GM12878 (cell line): ENCODE data around the gene LINGO1. TPM values are rescaled to one million over a fixed set of nuclear protein-coding genes. Genes with fewer than 3 reads are reported as not detected.

Experiments used
- ATAC-seq: fragments of 200-7000 bp; cut with Tn5 transposase; 3 replicates; pipeline ENCODE4 v1.9.1; 2020; ENCODE audit warnings: mild to moderate bottlenecking, moderate library complexity
- BruUV-seq: library from RNA; stranded (reverse); fragments of 400-500 nt; replicated peaks from 2 replicates; lab custom pipeline; 2021; lab: Mats Ljungman, UMichigan
- CTCF ChIA-PET: fragments of 300-600 bp; sonication (Branson Sonifier 250); formaldehyde crosslinking; extraction: SDS; loops from one replicate; lab custom pipeline; 2021; ENCODE audit warnings: inconsistent platforms; lab: Yijun Ruan, JAX
- POLR2A ChIA-PET: fragments of 350-600 bp; formaldehyde crosslinking; extraction: SDS; loops from one replicate; lab custom pipeline; 2021; ENCODE audit warnings: inconsistent platforms; lab: Charles Lee
- RAD21 ChIA-PET: fragments of 300-600 bp; sonication (Branson Sonifier 250); formaldehyde crosslinking; loops from one replicate; lab custom pipeline; 2023; ENCODE audit warnings: antibody characterized with exemption; ENCODE audit not compliant: unreplicated experiment; lab: Charles Lee
- SMC1A ChIA-PET: fragments of 300-600 bp; sonication (Branson Sonifier 250); formaldehyde crosslinking; loops from one replicate; lab custom pipeline; 2023; ENCODE audit not compliant: unreplicated experiment, uncharacterized antibody; lab: Charles Lee
- DNase-seq: peaks from one replicate; pipeline ENCODE4 v3.0.0-alpha.2; 2011; ENCODE audit warnings: low read depth, low spot score
- FAIRE-seq: peaks from 3 replicates; lab custom pipeline; 2011; peaks lifted over from hg19 to GRCh38; lab: Jason Lieb, UNC
- H2AFZ ChIP-seq: 2 replicates; pipeline ENCODE4 v1.6.0; 2011; ENCODE audit warnings: low read depth, low read length, control low read depth; ENCODE audit not compliant: control insufficient read depth
- H3K27ac ChIP-seq: 2 replicates; pipeline ENCODE4 v1.5.1; 2011; ENCODE audit warnings: control low read depth; ENCODE audit not compliant: control insufficient read depth, insufficient read depth
- H3K27me3 ChIP-seq, 2 experiments: replicated peaks in 1 of 2; 2 replicates each; pipeline versions ENCODE4 v1.6.0 to v1.6.1; 2011; ENCODE audit warnings: low read length in 1 of 2; ENCODE audit not compliant: control insufficient read depth in 2 of 2, insufficient read depth in 2 of 2
- H3K36me3 ChIP-seq, 2 experiments: 2 replicates each; pipeline ENCODE4 v1.5.1; 2011; ENCODE audit warnings: low read length in 1 of 2; ENCODE audit not compliant: control insufficient read depth in 2 of 2, insufficient read depth in 2 of 2
- H3K4me1 ChIP-seq: 2 replicates; pipeline ENCODE4 v1.6.1; 2011; ENCODE audit warnings: mild to moderate bottlenecking, low read length, moderate library complexity, mixed read lengths; ENCODE audit not compliant: control insufficient read depth, insufficient read depth
- H3K4me2 ChIP-seq: 2 replicates; pipeline ENCODE4 v1.6.0; 2011; ENCODE audit warnings: control low read depth; ENCODE audit not compliant: control insufficient read depth, insufficient read depth
- H3K4me3 ChIP-seq: fragments of 200-600 bp; sonication (generic); 2 replicates; pipeline ENCODE4 v1.5.1; 2016
- H3K79me2 ChIP-seq: 2 replicates; pipeline ENCODE4 v1.6.0; 2011; ENCODE audit warnings: low read length; ENCODE audit not compliant: control insufficient read depth, insufficient read depth
- H3K9ac ChIP-seq: 2 replicates; pipeline ENCODE4 v1.8.0; 2011; ENCODE audit warnings: low read length, control low read depth, mixed read lengths; ENCODE audit not compliant: control insufficient read depth, insufficient read depth
- H3K9me3 ChIP-seq: replicated peaks from 3 replicates; pipeline ENCODE4 v1.5.1; 2011; ENCODE audit warnings: mild to moderate bottlenecking, low read length; ENCODE audit not compliant: control insufficient read depth, insufficient read depth
- H4K20me1 ChIP-seq: 2 replicates; pipeline ENCODE4 v1.6.0; 2011; ENCODE audit not compliant: control insufficient read depth, insufficient read depth
- BCL11A ChIP-seq: IDR thresholded peaks from 2 replicates; pipeline ENCODE4 v1.6.1; 2011; ENCODE audit warnings: low read depth, low read length
- BCL3 ChIP-seq: IDR thresholded peaks from 2 replicates; pipeline ENCODE4 v1.6.1; 2011; ENCODE audit warnings: borderline replicate concordance, low read depth, mild to moderate bottlenecking, moderate library complexity, low read length; ENCODE audit not compliant: insufficient read depth, poor library complexity, severe bottlenecking
- CHD2 ChIP-seq: IDR thresholded peaks from 2 replicates; pipeline ENCODE4 v1.6.1; 2011; ENCODE audit warnings: low read depth, low read length, improper control_type of control experiment, borderline replicate concordance
- HDAC6 ChIP-seq: fragments of 200-600 bp; sonication (generic); IDR thresholded peaks from one replicate; pipeline ENCODE4 v1.8.0; 2017; ENCODE audit warnings: antibody characterized with exemption; ENCODE audit not compliant: unreplicated experiment
- NFIC ChIP-seq: IDR thresholded peaks from 2 replicates; pipeline ENCODE4 v1.6.1; 2012; ENCODE audit warnings: low read depth, mild to moderate bottlenecking, inconsistent platforms, low read length, moderate library complexity
- NFXL1 ChIP-seq: fragments of 450-650 bp; IDR thresholded peaks from 2 replicates; pipeline ENCODE4 v1.6.1; 2017; ENCODE audit warnings: antibody characterized with exemption, mild to moderate bottlenecking, borderline replicate concordance
- POU2F2 ChIP-seq: IDR thresholded peaks from 3 replicates; pipeline ENCODE4 v1.6.1; 2011; ENCODE audit warnings: low read depth, mild to moderate bottlenecking, low read length, borderline replicate concordance
- STAT1 ChIP-seq: fragments of 450-650 bp; conservative IDR thresholded peaks from 2 replicates; pipeline ENCODE4 v1.6.1; 2014; ENCODE audit warnings: antibody characterized with exemption, mild to moderate bottlenecking
- WGBS: methylation state at CpG from one replicate; pipeline ENCODE4 v1.1.6; 2016; ENCODE audit warnings: low lambda C conversion rate; ENCODE audit not compliant: insufficient replicate concordance, insufficient coverage; ENCODE audit errors: missing lambda C conversion rate; 5-methylcytosine and 5-hydroxymethylcytosine counted together
- in situ Hi-C: fragments of 300-500 bp; cut with MboI; formaldehyde crosslinking; loops from 9 replicates; pipeline ENCODE4 v1.14.3; 2018; ENCODE audit warnings: mixed read lengths
- intact Hi-C: fragments of 100-400 bp; cut with micrococcal nuclease; formaldehyde crosslinking; loops from one replicate; pipeline ENCODE4 v1.14.2; 2022; ENCODE audit not compliant: unreplicated experiment
- polyA plus RNA-seq, 11 experiments: library from polyadenylated mRNA; depleted of rRNA in 4 of 11; unstranded in 6 of 11; stranded (reverse) in 5 of 11; fragments of >200 nt; fragmentation: Nextera tagmentation in 4 of 11; fragmentation: Illumina TruSeq in 1 of 11; extraction: Ambion mirVana in 4 of 11; extraction: Trizol in 1 of 11; gene quantifications; 1 replicate in 1 of 11; 2 replicates in 10 of 11; pipeline versions ENCODE4 v1.2.1 to v1.2.3, GENCODE V29; 2011 to 2016; ENCODE audit warnings: inconsistent platforms in 2 of 11, missing spikeins in 2 of 11, low read depth in 1 of 11
- total RNA-seq, 4 experiments: library from RNA; depleted of rRNA in 3 of 4; stranded (reverse); fragments of >200 nt in 3 of 4; fragmentation: Illumina TruSeq in 1 of 4; extraction: Trizol in 1 of 4; gene quantifications; 2 replicates each; pipeline versions ENCODE4 v1.2.1 to v1.2.3, GENCODE V29; 2013 to 2021

LINGO1 gene
- total and polyA plus RNA-seq, 10 of the 15 experiments (the other 5 are each of a cell fraction or from before 2014, with no cell fraction given), result 0.04 to 3.9 (median 0.17) TPM; not detected in 6

GRCh38 chr15:77591968-77592613 lies 40.6 kb downstream of the LINGO1 start (continued):
- TF ChIP-seq BCL11A, result no peak
- no peak for TF ChIP-seq CHD2
- no peak for TF ChIP-seq NFIC
- no peak for TF ChIP-seq STAT1
- no peak for TF ChIP-seq POU2F2

GRCh38 chr15:77589839-77590238 lies 42.9 kb downstream of the LINGO1 start:
- no TSS peak for BruUV-seq
- Histone ChIP-seq H3K4me2 (no peak overlapping the region), H3K27me3 (peaks cover 2 to 7% of the 10 kb centered on the region in 2 experiments; a peak in 2 of 4 replicates), H3K4me1 (no peaks in the 10 kb centered on the region), H3K9me3 (no peaks in the 10 kb centered on the region), H3K36me3 (no peaks in the 10 kb centered on the region), H3K4me3 (no peak overlapping the region), H2AFZ (no peak overlapping the region), H4K20me1 (no peaks in the 10 kb centered on the region), H3K9ac (no peak overlapping the region), H3K79me2 (no peaks in the 10 kb centered on the region), H3K27ac (no peak overlapping the region)
- POLR2A ChIA-PET, result no interaction called here
- RAD21 ChIA-PET, result no interaction called here
- TF ChIP-seq NFXL1 (no peak), BCL3 (no peak), HDAC6 (no peak)
- FAIRE-seq (no peak), DNase-seq (no peak), ATAC-seq (no peak)
- CTCF ChIA-PET, result no interaction called here
- intact Hi-C loops (no loop called here), in situ Hi-C loops (no loop called here)
- SMC1A ChIA-PET, result interaction anchor here (1.5 kb wide), 1 partner anchor 12 kb away, joined by 3 read pairs; no protein-coding TSS in a partner anchor
- WGBS, result 33% methylated on average over 6 of the region's 6 CpGs
